Measurements from ENCODE around the gene IFITM10.

GRCh38 chr11:1771273-1771672, 20.9 kb upstream of the IFITM10 start:
- TF ChIP-seq ISL1 (CRISPR knock-in tag; IDR thresholded peaks at IDR 0.05): no peak
- TF ChIP-seq ZFP30 (CRISPR knock-in tag; IDR thresholded peaks at IDR 0.05): no peak
- no peak for TF ChIP-seq ARNTL (CRISPR knock-in tag; IDR thresholded peaks at IDR 0.05; ENCODE audit: borderline replicate concordance, low read depth)
- no peak for TF ChIP-seq RARB (CRISPR knock-in tag; IDR thresholded peaks at IDR 0.05)
- no peak for TF ChIP-seq PATZ1 (CRISPR knock-in tag; IDR thresholded peaks at IDR 0.05; ENCODE audit: borderline replicate concordance)
- no peak for TF ChIP-seq TCF4 (CRISPR knock-in tag; IDR thresholded peaks at IDR 0.05; ENCODE audit: borderline replicate concordance)
- TF ChIP-seq OSR1 (CRISPR knock-in tag; IDR thresholded peaks at IDR 0.05): no peak
- TF ChIP-seq SNAI2 (CRISPR knock-in tag; IDR thresholded peaks at IDR 0.05): no peak
